Lung (tissue), 12 donors: ENCODE measurements around the gene ITGA3. TPM values are rescaled to one million over a fixed set of nuclear protein-coding genes. Genes with fewer than 3 reads are reported as not detected.

Experiments
- ATAC-seq: fragments of 200-7000 bp; cut with Tn5 transposase; one replicate; pipeline ENCODE4 v1.9.1; 2020; ENCODE audit warnings: moderate number of reproducible peaks; ENCODE audit not compliant: insufficient read depth, low FRiP score
- DNase-seq, 3 donors: peaks; one replicate each; pipeline ENCODE4 v3.0.0-alpha.2; 2013 to 2017
- H3K27ac ChIP-seq, 2 donors: one replicate each; pipeline ENCODE4 v1.5.1; 2013; ENCODE audit warnings: mild to moderate bottlenecking in 2 of 2, moderate library complexity in 2 of 2, control low read depth in 1 of 2, inconsistent platforms in 1 of 2, low read depth in 1 of 2, low read length in 1 of 2
- H3K27me3 ChIP-seq, 3 donors: one replicate each; pipeline ENCODE4 v1.5.1; 2013; ENCODE audit warnings: low read length in 2 of 3; ENCODE audit not compliant: control insufficient read depth in 3 of 3, insufficient read depth in 3 of 3
- H3K36me3 ChIP-seq, 4 donors: one replicate each; pipeline ENCODE4 v1.5.1; 2013; ENCODE audit warnings: low read length in 4 of 4, mild to moderate bottlenecking in 1 of 4, moderate library complexity in 1 of 4; ENCODE audit not compliant: control insufficient read depth in 4 of 4, insufficient read depth in 4 of 4
- H3K4me1 ChIP-seq, 5 donors: one replicate each; pipeline ENCODE4 v1.5.1; 2013; ENCODE audit warnings: low read length in 5 of 5, mild to moderate bottlenecking in 2 of 5, moderate library complexity in 1 of 5; ENCODE audit not compliant: control insufficient read depth in 5 of 5, insufficient read depth in 5 of 5
- H3K4me3 ChIP-seq: one replicate; pipeline ENCODE4 v1.5.1; 2013; ENCODE audit warnings: mild to moderate bottlenecking, control low read depth, moderate library complexity
- H3K9ac ChIP-seq, 2 donors: one replicate each; pipeline ENCODE4 v1.5.1; 2013; ENCODE audit warnings: low read length in 2 of 2, control low read depth in 1 of 2; ENCODE audit not compliant: insufficient read depth in 1 of 2
- H3K9me3 ChIP-seq, 4 donors: one replicate each; pipeline ENCODE4 v1.5.1; 2013; ENCODE audit warnings: low read length in 3 of 4, mild to moderate bottlenecking in 1 of 4, moderate library complexity in 1 of 4; ENCODE audit not compliant: control insufficient read depth in 4 of 4, insufficient read depth in 3 of 4
- CTCF ChIP-seq: IDR thresholded peaks from 2 replicates; pipeline ENCODE4 v1.5.1; 2012; ENCODE audit warnings: mild to moderate bottlenecking; ENCODE audit errors: control extremely low read depth, extremely low read depth
- WGBS, 2 donors: extraction: QIAGEN DNeasy Blood & Tissue Kit; methylation state at CpG; one replicate each; pipeline ENCODE4 v1.1.7; 2013; 5-methylcytosine and 5-hydroxymethylcytosine counted together
- polyA plus RNA-seq, 2 donors: library from polyadenylated mRNA; stranded (reverse); fragments of 200-250 nt; gene quantifications; one replicate each; pipeline ENCODE4 v1.2.1, GENCODE V29; 2013
- total RNA-seq, 2 donors: library from RNA; depleted of rRNA in 1 of 2; stranded (reverse); fragments of >200 nt in 1 of 2; gene quantifications; one replicate each; pipeline ENCODE4 v1.2.1, GENCODE V29; 2014 to 2021
- donor health status: control.
- donor health status: control.
- donor health status: Bipolar disorder and iron deficiency.
- donor health status: healthy.
- donor health status: DM: yes; HTN: yes; CAD: no.

Gene ITGA3
- total and polyA plus RNA-seq, 4 donors: 83.9 to 204 (median 133) TPM

DNA sequence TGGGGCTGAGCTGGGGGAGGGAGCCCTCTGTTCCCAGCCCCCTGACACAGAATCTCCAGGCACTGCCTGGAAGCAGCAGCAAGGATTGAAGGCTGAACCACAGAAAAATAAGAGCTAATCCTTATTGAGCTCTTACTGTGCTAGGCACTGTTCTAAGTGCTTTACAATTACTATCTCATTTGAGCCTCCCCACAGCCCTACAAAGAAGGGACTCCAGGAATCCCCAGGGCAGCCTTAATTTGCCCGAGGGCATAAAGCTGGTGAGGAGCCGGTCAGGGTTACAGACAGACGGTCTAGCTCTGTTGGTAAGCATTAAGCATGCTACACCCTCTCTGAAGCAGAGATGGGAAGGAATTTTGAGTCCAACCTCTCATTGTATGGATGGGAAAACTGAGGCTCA is 67.0 kb downstream of the ITGA3 start:
- ATAC-seq (no peak), DNase-seq (no peak)
- H3K27me3 ChIP-seq: no peaks in the 10 kb centered on the region
- H3K9ac ChIP-seq: no peak overlapping the region
- no peak for TF ChIP-seq CTCF
- H3K9me3 ChIP-seq: no peaks in the 10 kb centered on the region
- H3K4me1 ChIP-seq: peaks cover 0 to 12% (median 0%) of the 10 kb centered on the region in 5 donors
- no peak overlapping the region for H3K4me3 ChIP-seq
- no peaks in the 10 kb centered on the region for H3K36me3 ChIP-seq
- H3K27ac ChIP-seq: peak overlapping the region in 1 of 2 donors; percentile 51
- WGBS, 2 donors: 81 to 92% methylated on average over 3 of the region's 3 CpGs

- Histone ChIP-seq H3K4me1 (peaks cover 0 to 13% (median 5%) of the 10 kb centered on the region in 5 donors), H3K27ac (peak overlapping the region in 1 of 2 donors; percentile 51), H3K9me3 (no peaks in the 10 kb centered on the region), H3K36me3 (no peaks in the 10 kb centered on the region), H3K9ac (no peak overlapping the region), H3K27me3 (no peaks in the 10 kb centered on the region), H3K4me3 (no peak overlapping the region)
- ATAC-seq (no peak), DNase-seq (peak in 1 of 3 donors; percentile 26)
- TF ChIP-seq CTCF: no peak
- 54 to 70% methylated on average over 12 of the region's 12 CpGs for WGBS, 2 donors
Measured at GRCh38 chr17:50123649-50124349, 67.9 kb downstream of the ITGA3 start.

GRCh38 chr17:50125420-50125997 is 69.6 kb downstream of the ITGA3 start:
- no peak overlapping the region for H3K9ac ChIP-seq
- H3K27me3 ChIP-seq: no peaks in the 10 kb centered on the region
- TF ChIP-seq CTCF: no peak
- no peaks in the 10 kb centered on the region for H3K36me3 ChIP-seq
- DNase-seq (no peak), ATAC-seq (no peak)
- no peak overlapping the region for H3K4me3 ChIP-seq
- peaks cover 0 to 13% (median 7%) of the 10 kb centered on the region in 5 donors for H3K4me1 ChIP-seq
- H3K27ac ChIP-seq: no peak overlapping the region
- no peaks in the 10 kb centered on the region for H3K9me3 ChIP-seq
- WGBS, 2 donors: 92 to 96% methylated on average over 4 of the region's 4 CpGs
